ENCODE data around the gene BBS7. TPM values are rescaled to one million over a fixed set of nuclear protein-coding genes. Genes with fewer than 3 reads are reported as not detected.
A peak's percentile ranks its signal among the peaks of the same experiment; 100 is the strongest.

Gene BBS7
- total RNA-seq (2014; rRNA removed; shearing (Covaris generic)) (14.8 and 15.9 TPM in 2 replicates), polyA plus RNA-seq (2016; fragmentation: Nextera tagmentation; extraction: Ambion mirVana) (28.6 and 30.8 TPM in 2 replicates)
- long read RNA-seq, transcript BBS7-202 (4 exons, 725 nt), result major isoform, 15 of 19 reads
- long read RNA-seq, partial matches to known transcripts, result 2 of 19 reads
- long read RNA-seq, other reads (novel, unspliced or antisense), result 1 of 19 reads

- H3K27ac ChIP-seq (ENCODE audit: low read depth), result peak within 1 kb of the TSS; percentile 93
- H3K4me3 ChIP-seq, result peak within 1 kb of the TSS; percentile 89
- Mint-ChIP-seq H3K36me3 (ENCODE audit: low read depth) (peaks cover 19% of the 10 kb centered on the region), H3K27me3 (ENCODE audit: insufficient read depth, low read depth, poor library complexity) (peaks cover 11% of the 10 kb centered on the region), H3K4me3 (peak within 1 kb of the TSS; percentile 94), H3K9me3 (no peaks in the 10 kb centered on the region), H3K4me1 (peaks cover 8% of the 10 kb centered on the region; the same call in 2 of the 3 replicates), H3K27ac (peak within 1 kb of the TSS; percentile 94)
- H3K36me3 ChIP-seq (ENCODE audit: insufficient read depth), result no peaks in the 10 kb centered on the region
- no peaks in the 10 kb centered on the region for H4K20me1 ChIP-seq (replicated peaks; ENCODE audit: insufficient read depth)
- no peak for TF ChIP-seq ZNF462 (CRISPR knock-in tag; IDR thresholded peaks at IDR 0.05)
- TF ChIP-seq POLR2AphosphoS5 (IDR thresholded peaks at IDR 0.05; ENCODE audit: low read depth), result peak; percentile 97
- peak; percentile 95 for TF ChIP-seq CREB1 (CRISPR knock-in tag; IDR thresholded peaks at IDR 0.05; ENCODE audit: low read depth)
- 0 out of 2 replicates have a peak, but pooled peaks have one; percentile 27 for TF ChIP-seq ETS1 (IDR thresholded peaks at IDR 0.05)
- TF ChIP-seq REST (IDR thresholded peaks at IDR 0.05; ENCODE audit: unreplicated experiment), result peak; percentile 31
- TF ChIP-seq CTCF (conservative IDR thresholded peaks at IDR 0.05; ENCODE audit: low read depth in 2 of 2), result no peak
- no peaks in the 10 kb centered on the region for H3K9me2 ChIP-seq (ENCODE audit: insufficient read depth)
- ATAC-seq (peak; percentile 96), DNase-seq (ENCODE audit: low spot score) (peak; percentile 100)
- no peaks in the 10 kb centered on the region; the same call in 1 of the 2 replicates for H3K79me2 ChIP-seq (replicated peaks; ENCODE audit: insufficient read depth)
- H2AFZ ChIP-seq, result peak within 1 kb of the TSS; percentile 98
- H3K4me2 ChIP-seq, result peak within 1 kb of the TSS; percentile 85
- H3K27me3 ChIP-seq (ENCODE audit: insufficient read depth), result no peaks in the 10 kb centered on the region
- no peaks in the 10 kb centered on the region for H3F3A ChIP-seq (replicated peaks; ENCODE audit: low read depth)
- H3K4me1 ChIP-seq (ENCODE audit: insufficient read depth), result no peaks in the 10 kb centered on the region
These were observed at the start of gene BBS7 for GRCh38 chr4:121869841-121870822. Gene BBS7 (minus strand): TSS chr4:121870474. CDS start chr4:121870313, 161 bp downstream.
